ENCODE results near the gene LSM3.

LSM3 gene

DNA sequence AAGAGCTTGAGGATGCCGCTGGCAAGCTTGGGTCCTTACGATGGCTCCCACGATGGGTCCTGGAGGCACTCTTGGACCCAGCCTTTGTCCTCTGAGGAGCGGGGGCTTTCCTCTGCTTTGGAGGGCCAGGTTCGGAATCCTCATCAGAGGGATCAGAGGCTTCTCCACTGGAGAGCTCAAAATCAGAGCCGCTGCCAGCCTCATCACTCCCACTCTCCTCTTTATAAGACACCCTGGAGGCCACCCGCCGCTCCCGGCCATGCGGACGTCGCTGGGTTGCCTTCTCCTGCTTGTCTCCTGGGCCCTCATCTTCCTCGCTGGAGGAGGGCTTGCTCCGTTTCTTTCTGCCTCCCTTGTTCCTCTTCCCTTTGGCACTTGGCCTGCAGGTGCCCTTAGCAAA is 20.2 kb upstream of the LSM3 start:
- no peak overlapping the region for H3K4me3 ChIP-seq (ENCODE audit: low read depth, low read length)
- TF ChIP-seq CTCF (IDR thresholded peaks at IDR 0.05; ENCODE audit: low read depth, low read length), result no peak

- no peak for TF ChIP-seq CTCF (IDR thresholded peaks at IDR 0.05; ENCODE audit: low read depth, low read length)
- no peak overlapping the region for H3K4me3 ChIP-seq (ENCODE audit: low read depth, low read length)
These were observed 19.2 kb upstream of the LSM3 start for GRCh38 chr3:14159426-14159825.

DNA sequence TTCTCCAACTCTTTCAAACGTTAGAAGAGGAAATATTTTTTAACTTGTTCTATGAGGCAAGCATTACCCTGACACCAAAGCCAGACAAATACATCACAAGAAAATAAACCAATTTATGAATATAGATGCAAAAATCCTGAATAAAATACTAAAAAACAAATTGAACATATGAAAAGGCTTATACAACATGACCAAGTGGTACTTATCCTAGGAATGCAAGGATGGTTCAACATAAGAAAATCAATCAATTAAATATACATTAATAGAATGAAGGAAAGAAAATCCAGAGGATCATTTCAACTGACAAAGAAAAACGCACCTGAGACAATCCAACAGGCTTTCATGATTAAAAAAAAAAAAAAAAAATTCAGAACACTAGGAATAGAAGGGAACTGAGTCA is 17.3 kb upstream of the LSM3 start:
- H3K4me3 ChIP-seq (ENCODE audit: low read depth, low read length), result no peak overlapping the region
- no peak for TF ChIP-seq CTCF (IDR thresholded peaks at IDR 0.05; ENCODE audit: low read depth, low read length)

- TF ChIP-seq CTCF (IDR thresholded peaks at IDR 0.05; ENCODE audit: low read depth, low read length), result no peak
These were observed 16.4 kb upstream of the LSM3 start for GRCh38 chr3:14162178-14162577.

GRCh38 chr3:14166877-14167603 is 11.6 kb upstream of the LSM3 start:
- no peak for TF ChIP-seq CTCF (IDR thresholded peaks at IDR 0.05; ENCODE audit: low read depth, low read length)
- H3K4me3 ChIP-seq (ENCODE audit: low read depth, low read length), result no peak overlapping the region

More at GRCh38 chr3:14162178-14162577, 16.4 kb upstream of the LSM3 start:
- H3K4me3 ChIP-seq (ENCODE audit: low read depth, low read length), result no peak overlapping the region

DNA sequence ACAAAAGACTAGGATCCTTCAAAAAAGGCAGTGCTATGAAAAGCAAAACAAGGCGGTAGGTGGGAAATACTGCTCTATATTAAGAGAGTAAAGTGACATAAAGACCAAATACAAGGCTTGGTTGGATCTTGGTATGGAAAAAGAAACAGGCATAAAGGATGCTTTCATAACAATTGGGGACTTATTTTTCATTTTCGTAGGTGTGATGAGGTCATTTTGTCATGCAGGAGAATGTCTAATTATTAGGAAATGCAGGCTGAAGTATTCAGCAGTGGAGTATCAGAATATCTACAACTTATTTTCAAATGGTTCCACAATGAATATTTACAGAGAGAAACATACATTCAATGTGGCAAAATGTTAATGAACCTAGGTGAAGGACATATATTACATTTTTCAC is 9.2 kb upstream of the LSM3 start:
- TF ChIP-seq CTCF (IDR thresholded peaks at IDR 0.05; ENCODE audit: low read depth, low read length), result no peak
- no peak overlapping the region for H3K4me3 ChIP-seq (ENCODE audit: low read depth, low read length)

DNA sequence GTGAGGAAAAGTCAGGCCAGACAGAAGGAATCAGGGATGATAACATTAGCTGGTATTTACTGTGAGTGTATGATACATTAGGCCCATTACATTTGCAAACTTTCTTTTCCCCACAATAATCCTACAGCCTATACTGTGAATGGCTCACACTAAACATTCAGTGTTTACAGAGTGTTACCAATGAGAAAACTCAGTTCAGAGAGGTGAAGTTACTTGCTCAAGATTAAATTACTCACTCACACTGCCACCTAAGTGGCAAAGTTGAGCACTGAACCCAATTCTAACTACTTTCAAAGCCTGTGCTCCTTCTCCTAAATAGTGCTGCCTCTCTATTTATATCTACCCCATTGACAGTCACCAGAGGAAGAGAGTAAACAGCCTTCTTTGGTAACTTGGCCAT is 8.7 kb upstream of the LSM3 start:
- TF ChIP-seq CTCF (IDR thresholded peaks at IDR 0.05; ENCODE audit: low read depth, low read length), result no peak
- no peak overlapping the region for H3K4me3 ChIP-seq (ENCODE audit: low read depth, low read length)
